WTC11 (cell line): ENCODE measurements around the gene CCL4.

ENCODE experiments used
- ELF4 ChIP-seq: sonication (generic); formaldehyde crosslinking; IDR thresholded peaks from 2 replicates; pipeline ENCODE4 v1.8.1; 2022; ENCODE audit warnings: low read depth, mild to moderate bottlenecking, moderate library complexity, missing genetic modification reagents
- FOXJ3 ChIP-seq: sonication (generic); formaldehyde crosslinking; IDR thresholded peaks from 2 replicates; pipeline ENCODE4 v1.9.0; 2021; ENCODE audit warnings: missing genetic modification reagents, mild to moderate bottlenecking, borderline replicate concordance
- GTF2I ChIP-seq: fragments of 250-450 bp; sonication (Bioruptor Pico); conservative IDR thresholded peaks from 2 replicates; pipeline ENCODE4 v1.4.0; 2021; ENCODE audit warnings: mild to moderate bottlenecking
- SMAD3 ChIP-seq: sonication (generic); formaldehyde crosslinking; IDR thresholded peaks from 2 replicates; pipeline ENCODE4 v1.8.0; 2022; ENCODE audit warnings: missing genetic modification reagents, mild to moderate bottlenecking, borderline replicate concordance
- SMAD4 ChIP-seq: sonication (generic); formaldehyde crosslinking; IDR thresholded peaks from 2 replicates; pipeline ENCODE4 v1.8.0; 2022; ENCODE audit warnings: mild to moderate bottlenecking, missing genetic modification reagents
- ZNF416 ChIP-seq: fragments of 250-450 bp; sonication (Bioruptor Pico); IDR thresholded peaks from 2 replicates; pipeline ENCODE4 v1.9.0; 2021; ENCODE audit warnings: mild to moderate bottlenecking, inconsistent platforms
- TF ChIP-seq, protein P1 (sequence below): sonication (generic); formaldehyde crosslinking; IDR thresholded peaks from 2 replicates; pipeline ENCODE4 v1.8.1; 2022; ENCODE audit warnings: mild to moderate bottlenecking, missing genetic modification reagents, moderate library complexity, borderline replicate concordance
- TF ChIP-seq, protein P2 (sequence below): fragments of 200-600 bp; IDR thresholded peaks from 2 replicates; pipeline ENCODE4 v1.8.0; 2022; ENCODE audit warnings: antibody characterized with exemption
- TF ChIP-seq, protein P3 (sequence below): sonication (generic); formaldehyde crosslinking; IDR thresholded peaks from 2 replicates; pipeline ENCODE4 v1.8.1; 2023; ENCODE audit warnings: mild to moderate bottlenecking, moderate library complexity, missing genetic modification reagents
- TF ChIP-seq, protein P4 (sequence below): sonication (generic); formaldehyde crosslinking; IDR thresholded peaks from 2 replicates; pipeline ENCODE4 v1.8.0; 2022; ENCODE audit warnings: mild to moderate bottlenecking, missing genetic modification reagents

DNA sequence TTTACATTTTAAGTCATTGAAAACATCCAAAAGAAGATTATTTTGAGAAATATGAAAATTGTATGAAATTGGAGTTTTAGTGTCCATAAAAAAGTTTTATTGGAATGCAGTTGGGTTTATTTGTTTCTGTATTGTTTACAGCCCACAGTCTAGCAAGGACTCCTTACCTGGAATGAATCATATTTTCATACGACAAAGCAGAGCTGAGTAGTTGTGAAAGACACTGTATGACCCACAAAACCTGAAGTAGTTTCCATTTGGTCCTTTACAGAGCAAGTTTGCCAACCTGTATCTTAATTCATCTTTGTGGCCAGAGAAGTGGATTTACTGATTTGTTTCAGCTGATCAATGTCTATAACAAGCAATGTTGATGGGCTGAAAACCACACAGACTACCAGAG, 29.3 kb upstream of the CCL4 start:
- TF ChIP-seq GTF2I (CRISPR knock-in tag) = no peak
- TF ChIP-seq, protein P1, sequence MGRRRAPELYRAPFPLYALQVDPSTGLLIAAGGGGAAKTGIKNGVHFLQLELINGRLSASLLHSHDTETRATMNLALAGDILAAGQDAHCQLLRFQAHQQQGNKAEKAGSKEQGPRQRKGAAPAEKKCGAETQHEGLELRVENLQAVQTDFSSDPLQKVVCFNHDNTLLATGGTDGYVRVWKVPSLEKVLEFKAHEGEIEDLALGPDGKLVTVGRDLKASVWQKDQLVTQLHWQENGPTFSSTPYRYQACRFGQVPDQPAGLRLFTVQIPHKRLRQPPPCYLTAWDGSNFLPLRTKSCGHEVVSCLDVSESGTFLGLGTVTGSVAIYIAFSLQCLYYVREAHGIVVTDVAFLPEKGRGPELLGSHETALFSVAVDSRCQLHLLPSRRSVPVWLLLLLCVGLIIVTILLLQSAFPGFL (CRISPR knock-in tag) = no peak
- TF ChIP-seq SMAD4 = no peak
- TF ChIP-seq SMAD3 = no peak
- TF ChIP-seq, protein P2, sequence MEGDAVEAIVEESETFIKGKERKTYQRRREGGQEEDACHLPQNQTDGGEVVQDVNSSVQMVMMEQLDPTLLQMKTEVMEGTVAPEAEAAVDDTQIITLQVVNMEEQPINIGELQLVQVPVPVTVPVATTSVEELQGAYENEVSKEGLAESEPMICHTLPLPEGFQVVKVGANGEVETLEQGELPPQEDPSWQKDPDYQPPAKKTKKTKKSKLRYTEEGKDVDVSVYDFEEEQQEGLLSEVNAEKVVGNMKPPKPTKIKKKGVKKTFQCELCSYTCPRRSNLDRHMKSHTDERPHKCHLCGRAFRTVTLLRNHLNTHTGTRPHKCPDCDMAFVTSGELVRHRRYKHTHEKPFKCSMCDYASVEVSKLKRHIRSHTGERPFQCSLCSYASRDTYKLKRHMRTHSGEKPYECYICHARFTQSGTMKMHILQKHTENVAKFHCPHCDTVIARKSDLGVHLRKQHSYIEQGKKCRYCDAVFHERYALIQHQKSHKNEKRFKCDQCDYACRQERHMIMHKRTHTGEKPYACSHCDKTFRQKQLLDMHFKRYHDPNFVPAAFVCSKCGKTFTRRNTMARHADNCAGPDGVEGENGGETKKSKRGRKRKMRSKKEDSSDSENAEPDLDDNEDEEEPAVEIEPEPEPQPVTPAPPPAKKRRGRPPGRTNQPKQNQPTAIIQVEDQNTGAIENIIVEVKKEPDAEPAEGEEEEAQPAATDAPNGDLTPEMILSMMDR = no peak
- TF ChIP-seq, protein P3, sequence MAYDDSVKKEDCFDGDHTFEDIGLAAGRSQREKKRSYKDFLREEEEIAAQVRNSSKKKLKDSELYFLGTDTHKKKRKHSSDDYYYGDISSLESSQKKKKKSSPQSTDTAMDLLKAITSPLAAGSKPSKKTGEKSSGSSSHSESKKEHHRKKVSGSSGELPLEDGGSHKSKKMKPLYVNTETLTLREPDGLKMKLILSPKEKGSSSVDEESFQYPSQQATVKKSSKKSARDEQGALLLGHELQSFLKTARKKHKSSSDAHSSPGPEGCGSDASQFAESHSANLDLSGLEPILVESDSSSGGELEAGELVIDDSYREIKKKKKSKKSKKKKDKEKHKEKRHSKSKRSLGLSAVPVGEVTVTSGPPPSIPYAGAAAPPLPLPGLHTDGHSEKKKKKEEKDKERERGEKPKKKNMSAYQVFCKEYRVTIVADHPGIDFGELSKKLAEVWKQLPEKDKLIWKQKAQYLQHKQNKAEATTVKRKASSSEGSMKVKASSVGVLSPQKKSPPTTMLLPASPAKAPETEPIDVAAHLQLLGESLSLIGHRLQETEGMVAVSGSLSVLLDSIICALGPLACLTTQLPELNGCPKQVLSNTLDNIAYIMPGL (CRISPR knock-in tag) = no peak
- no peak for TF ChIP-seq ZNF416 (CRISPR knock-in tag)
- TF ChIP-seq FOXJ3 (CRISPR knock-in tag) = no peak
- no peak for TF ChIP-seq ELF4 (CRISPR knock-in tag)
- TF ChIP-seq, protein P4, sequence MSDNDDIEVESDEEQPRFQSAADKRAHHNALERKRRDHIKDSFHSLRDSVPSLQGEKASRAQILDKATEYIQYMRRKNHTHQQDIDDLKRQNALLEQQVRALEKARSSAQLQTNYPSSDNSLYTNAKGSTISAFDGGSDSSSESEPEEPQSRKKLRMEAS (CRISPR knock-in tag) = no peak
